ENCODE results near the gene RPL10L.

The RPL10L gene

DNA sequence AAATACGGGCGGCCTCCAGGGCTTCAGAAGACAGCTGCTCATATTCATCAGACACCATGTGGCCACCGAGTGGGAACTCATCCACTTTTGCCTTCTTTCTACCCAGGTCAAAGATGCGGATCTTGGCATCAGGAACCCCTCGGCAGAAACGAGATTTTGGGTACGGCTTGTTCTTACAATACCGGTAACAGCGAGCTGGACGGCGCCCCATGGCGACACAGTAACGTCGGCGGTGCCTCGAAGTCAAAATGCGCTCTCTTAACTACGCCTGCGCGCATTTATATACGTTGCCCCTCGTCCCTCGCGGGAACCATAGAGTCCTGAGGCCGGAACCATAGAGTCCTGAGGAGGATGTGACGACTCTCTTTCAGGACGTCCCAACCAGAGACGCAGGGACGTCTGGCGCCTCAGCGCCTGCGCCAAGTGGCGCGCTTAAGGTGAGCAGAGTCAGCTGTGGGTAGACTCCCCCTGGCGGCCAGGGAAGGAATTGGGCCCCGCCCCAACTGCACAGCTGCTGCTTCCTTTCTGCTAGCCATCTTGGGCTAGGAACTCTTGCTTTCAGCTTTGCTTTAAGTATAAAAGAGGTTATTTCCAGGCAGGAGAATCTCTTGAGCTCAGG lies at the start of gene RPL10L:
RPL10L (minus strand) TSS at position 256 of the 619 bp plus-strand sequence; CDS start at position 211, 45 bp downstream.
- Histone ChIP-seq H3K4me1 (ENCODE audit: control insufficient read depth in 1 of 2, insufficient read depth in 1 of 2, low read depth in 1 of 2, low read length in 1 of 2) (no peaks in the 10 kb centered on the region), H3K27ac (no peak within 1 kb of the TSS), H3K36me3 (no peaks in the 10 kb centered on the region), H3K27me3 (no peaks in the 10 kb centered on the region), H3K9me3 (no peaks in the 10 kb centered on the region), H3K4me3 (ENCODE audit: low read depth in 1 of 2, low read length in 1 of 2) (no peak within 1 kb of the TSS)
- TF ChIP-seq CTCF (IDR thresholded peaks at IDR 0.05), result no peak

DNA sequence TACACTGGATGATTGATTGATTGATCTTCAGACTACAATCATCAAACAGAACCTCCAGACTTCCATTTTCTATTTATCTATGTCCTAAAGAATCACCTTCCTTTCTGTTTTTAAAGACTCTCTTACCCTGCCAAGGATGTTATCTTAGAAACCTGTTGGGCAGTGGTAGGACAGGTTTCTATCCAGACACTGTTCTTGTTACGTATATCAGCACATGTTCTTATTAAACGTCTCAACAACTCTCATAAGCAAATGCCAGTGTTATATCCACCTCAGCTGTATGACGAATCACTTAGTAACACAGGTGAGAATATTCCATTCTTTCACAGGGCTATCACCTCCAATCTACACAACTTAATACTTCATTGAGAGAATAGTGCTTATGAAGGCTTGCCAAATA lies 40.2 kb upstream of the RPL10L start:
- H3K4me1 ChIP-seq (ENCODE audit: control insufficient read depth in 1 of 2, insufficient read depth in 1 of 2, low read depth in 1 of 2, low read length in 1 of 2), result no peaks in the 10 kb centered on the region
- no peak overlapping the region for H3K27ac ChIP-seq
- no peaks in the 10 kb centered on the region for H3K36me3 ChIP-seq
- no peaks in the 10 kb centered on the region for H3K27me3 ChIP-seq
- H3K9me3 ChIP-seq, result no peaks in the 10 kb centered on the region
- H3K4me3 ChIP-seq (ENCODE audit: low read depth in 1 of 2, low read length in 1 of 2), result no peak overlapping the region
- no peak for TF ChIP-seq CTCF (IDR thresholded peaks at IDR 0.05)

DNA sequence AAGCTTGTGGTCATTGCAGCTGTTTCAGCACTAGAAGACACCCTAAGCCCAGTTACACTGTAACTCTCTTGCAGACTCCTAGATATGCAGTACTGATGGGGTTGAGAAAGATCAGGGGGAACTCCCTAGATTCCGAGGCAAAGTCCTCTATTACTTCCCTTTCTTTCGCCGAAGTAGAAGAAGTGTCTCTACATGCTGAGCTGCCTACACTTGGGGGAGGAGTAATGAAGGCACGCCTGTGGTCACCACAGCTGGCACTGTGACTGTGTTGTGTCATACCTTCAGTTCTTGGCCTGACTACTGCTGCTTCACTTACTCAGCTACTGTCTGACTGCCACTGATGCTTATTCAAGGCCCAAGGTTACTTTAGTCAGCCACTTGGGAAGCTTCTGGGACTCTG lies 35.1 kb upstream of the RPL10L start:
- no peak for TF ChIP-seq CTCF (IDR thresholded peaks at IDR 0.05)
- no peaks in the 10 kb centered on the region for H3K4me1 ChIP-seq (ENCODE audit: control insufficient read depth in 1 of 2, insufficient read depth in 1 of 2, low read depth in 1 of 2, low read length in 1 of 2)
- no peak overlapping the region for H3K27ac ChIP-seq
- H3K9me3 ChIP-seq, result no peaks in the 10 kb centered on the region
- H3K36me3 ChIP-seq, result no peaks in the 10 kb centered on the region
- H3K4me3 ChIP-seq (ENCODE audit: low read depth in 1 of 2, low read length in 1 of 2), result no peak overlapping the region
- H3K27me3 ChIP-seq, result no peaks in the 10 kb centered on the region

GRCh38 chr14:46672128-46672527 lies 20.5 kb upstream of the RPL10L start:
- Histone ChIP-seq H3K27me3 (no peaks in the 10 kb centered on the region), H3K27ac (no peak overlapping the region), H3K36me3 (no peaks in the 10 kb centered on the region), H3K4me3 (ENCODE audit: low read depth in 1 of 2, low read length in 1 of 2) (no peak overlapping the region), H3K4me1 (ENCODE audit: control insufficient read depth in 1 of 2, insufficient read depth in 1 of 2, low read depth in 1 of 2, low read length in 1 of 2) (no peaks in the 10 kb centered on the region), H3K9me3 (no peaks in the 10 kb centered on the region)
- no peak for TF ChIP-seq CTCF (IDR thresholded peaks at IDR 0.05)

GRCh38 chr14:46663382-46663781 lies 11.8 kb upstream of the RPL10L start:
- no peaks in the 10 kb centered on the region for H3K27me3 ChIP-seq
- H3K27ac ChIP-seq, result no peak overlapping the region
- H3K36me3 ChIP-seq, result no peaks in the 10 kb centered on the region
- no peaks in the 10 kb centered on the region for H3K9me3 ChIP-seq
- no peak overlapping the region for H3K4me3 ChIP-seq (ENCODE audit: low read depth in 1 of 2, low read length in 1 of 2)
- no peak for TF ChIP-seq CTCF (IDR thresholded peaks at IDR 0.05)
- H3K4me1 ChIP-seq (ENCODE audit: control insufficient read depth in 1 of 2, insufficient read depth in 1 of 2, low read depth in 1 of 2, low read length in 1 of 2), result no peaks in the 10 kb centered on the region
